HepG2 (cell line): Measurements from ENCODE around the gene POPDC2. TPM values are rescaled to one million over a fixed set of nuclear protein-coding genes. Genes with fewer than 3 reads are reported as not detected.
"Not testable (repeated sequence)": the region's sequence is repeated elsewhere in the genome, so short reads cannot be mapped to it uniquely, and the experiment has no call there.

Experiments
- ATAC-seq: fragments of 200-7000 bp; cut with Tn5 transposase; 3 replicates; pipeline ENCODE4 v1.9.1; 2020; ENCODE audit warnings: mild to moderate bottlenecking, moderate library complexity
- BruUV-seq: library from RNA; stranded (reverse); fragments of 400-500 nt; replicated peaks from 2 replicates; lab custom pipeline; 2021; lab: Mats Ljungman, UMichigan
- CTCF ChIA-PET: fragments of 300-600 bp; formaldehyde crosslinking; extraction: SDS; loops from one replicate; lab custom pipeline; 2021; ENCODE audit warnings: low total read pairs, inconsistent platforms, low intra/inter-chr PET ratio; lab: Yijun Ruan, JAX
- POLR2A ChIA-PET: fragments of 350-600 bp; sonication (Branson Sonifier 250); formaldehyde crosslinking; loops from one replicate; lab custom pipeline; 2020; ENCODE audit warnings: antibody characterized with exemption, inconsistent platforms; lab: Yijun Ruan, JAX
- DNase-seq: peaks from one replicate; pipeline ENCODE4 v3.0.0-alpha.2; 2015; ENCODE audit warnings: low spot score
- FAIRE-seq: peaks from 3 replicates; lab custom pipeline; 2011; peaks lifted over from hg19 to GRCh38; lab: Jason Lieb, UNC
- H2AFZ ChIP-seq: one replicate; pipeline ENCODE4 v1.6.1; 2011; ENCODE audit warnings: low read length, inconsistent platforms
- H3K27ac ChIP-seq: fragments of 300-600 bp; 3 replicates; pipeline ENCODE4 v1.8.0; 2011; ENCODE audit warnings: mixed run types, mild to moderate bottlenecking, mixed read lengths, low read length, inconsistent platforms; ENCODE audit not compliant: insufficient read depth; ENCODE audit errors: extremely low read length
- H3K27me3 ChIP-seq, 2 experiments: fragments of 200-600 bp in 1 of 2; 2 replicates in 1 of 2; 3 replicates in 1 of 2; pipeline versions ENCODE4 v1.6.0 to v1.8.0; 2011; ENCODE audit warnings: low read length in 2 of 2, mild to moderate bottlenecking in 2 of 2, moderate library complexity in 2 of 2, inconsistent platforms in 1 of 2; ENCODE audit not compliant: insufficient read depth in 2 of 2, control insufficient read depth in 1 of 2
- H3K36me3 ChIP-seq, 2 experiments: fragments of 200-600 bp in 1 of 2; replicated peaks in 1 of 2; 2 replicates in 1 of 2; 3 replicates in 1 of 2; pipeline versions ENCODE4 v1.5.1 to v1.8.0; 2011; ENCODE audit warnings: low read length in 2 of 2, inconsistent platforms in 1 of 2; ENCODE audit not compliant: insufficient read depth in 2 of 2, control insufficient read depth in 1 of 2
- H3K4me1 ChIP-seq: 2 replicates; pipeline ENCODE4 v1.5.1; 2012; ENCODE audit warnings: low read length, inconsistent platforms; ENCODE audit not compliant: insufficient read depth
- H3K4me2 ChIP-seq: 2 replicates; pipeline ENCODE4 v1.6.0; 2011; ENCODE audit warnings: low read depth, low read length, inconsistent platforms
- H3K4me3 ChIP-seq, 3 experiments: fragments of 200-600 bp in 1 of 3; sonication (generic), shearing (Covaris generic) in 1 of 3; replicated peaks in 1 of 3; 2 replicates each; pipeline ENCODE4 v1.5.1; 2011 to 2016; ENCODE audit warnings: low read length in 3 of 3, inconsistent platforms in 2 of 3, low read depth in 2 of 3, mild to moderate bottlenecking in 2 of 3, control low read depth in 1 of 3, mixed read lengths in 1 of 3; ENCODE audit not compliant: insufficient read depth in 1 of 3
- H3K79me2 ChIP-seq: one replicate; pipeline ENCODE4 v1.6.1; 2011; ENCODE audit warnings: low read length, inconsistent platforms; ENCODE audit not compliant: insufficient read depth
- H3K9ac ChIP-seq: 2 replicates; pipeline ENCODE4 v1.6.0; 2011; ENCODE audit warnings: mild to moderate bottlenecking, low read depth, low read length, inconsistent platforms; ENCODE audit not compliant: insufficient read depth
- H3K9me3 ChIP-seq: 2 replicates; pipeline ENCODE4 v1.5.1; 2012; ENCODE audit warnings: mild to moderate bottlenecking, low read length
- H4K20me1 ChIP-seq: 2 replicates; pipeline ENCODE4 v1.6.0; 2011; ENCODE audit warnings: inconsistent platforms, mild to moderate bottlenecking, low read length, moderate library complexity; ENCODE audit not compliant: insufficient read depth
- ETS1 ChIP-seq: sonication (generic); formaldehyde crosslinking; IDR thresholded peaks from 2 replicates; pipeline ENCODE4 v1.4.0; 2020; ENCODE audit warnings: missing genetic modification reagents
- PRMT3 ChIP-seq: sonication (generic); formaldehyde crosslinking; IDR thresholded peaks from 2 replicates; pipeline ENCODE4 v1.8.1; 2022; ENCODE audit warnings: low read depth, mild to moderate bottlenecking, moderate library complexity, missing genetic modification reagents, borderline replicate concordance
- RARG ChIP-seq: sonication (generic); formaldehyde crosslinking; IDR thresholded peaks from 2 replicates; pipeline ENCODE4 v1.4.0; 2020; ENCODE audit warnings: low read depth, mild to moderate bottlenecking, missing genetic modification reagents
- RFX5 ChIP-seq: IDR thresholded peaks from 2 replicates; pipeline ENCODE4 v1.6.1; 2011; ENCODE audit warnings: low read depth, low read length, improper control_type of control experiment
- TCF12 ChIP-seq, 2 experiments: fragments of 450-650 bp in 1 of 2; sonication (generic) in 1 of 2; formaldehyde crosslinking in 1 of 2; IDR thresholded peaks; 2 replicates each; pipeline versions ENCODE4 v1.6.1 to v1.8.0; 2017 to 2022; ENCODE audit warnings: antibody characterized with exemption in 1 of 2, mild to moderate bottlenecking in 1 of 2, missing genetic modification reagents in 1 of 2, moderate library complexity in 1 of 2
- ZKSCAN5 ChIP-seq: sonication (generic); formaldehyde crosslinking; IDR thresholded peaks from 2 replicates; pipeline ENCODE4 v1.5.1; 2020; ENCODE audit warnings: mild to moderate bottlenecking, missing genetic modification reagents
- ZSCAN12 ChIP-seq: sonication (generic); formaldehyde crosslinking; IDR thresholded peaks from 2 replicates; pipeline ENCODE4 v1.9.0; 2021; ENCODE audit warnings: mild to moderate bottlenecking, missing genetic modification reagents
- WGBS: methylation state at CpG from one replicate; pipeline ENCODE4 v1.1.6; 2017; ENCODE audit warnings: low lambda C conversion rate; 5-methylcytosine and 5-hydroxymethylcytosine counted together
- in situ Hi-C: cut with HindIII; loops from 2 replicates; pipeline ENCODE4 v1.10.0; 2017; ENCODE audit warnings: low pct_unique_long_range_greater_than_20kb; ENCODE audit not compliant: extremely low pct_ligation_motif_present
- intact Hi-C: fragments of 100-400 bp; cut with micrococcal nuclease; formaldehyde crosslinking; loops from one replicate; pipeline ENCODE4 v1.10.0; 2022; ENCODE audit not compliant: unreplicated experiment
- polyA plus RNA-seq, 8 experiments: library from polyadenylated mRNA; depleted of rRNA in 3 of 8; stranded (reverse) in 7 of 8; unstranded in 1 of 8; fragments of >200 nt; fragmentation: Illumina TruSeq in 4 of 8; extraction: Trizol in 4 of 8; gene quantifications; 2 replicates each; pipeline versions ENCODE4 v1.2.1 to v1.2.3, GENCODE V29; 2011 to 2016; ENCODE audit warnings: low read depth in 4 of 8, missing spikeins in 1 of 8, mixed read lengths in 1 of 8; ENCODE audit not compliant: insufficient read depth in 1 of 8
- total RNA-seq, 5 experiments: library from RNA; depleted of rRNA; stranded (reverse); fragments of >200 nt; fragmentation: Illumina TruSeq; extraction: Trizol; gene quantifications; 2 replicates each; pipeline ENCODE4 v1.2.3, GENCODE V29; 2016; ENCODE audit warnings: low read depth in 1 of 5
- TF ChIP-seq, protein P1 (sequence below): sonication (generic); formaldehyde crosslinking; IDR thresholded peaks from 2 replicates; pipeline ENCODE4 v1.5.1; 2020; ENCODE audit warnings: mild to moderate bottlenecking, moderate library complexity, missing genetic modification reagents
- TF ChIP-seq, protein P2 (sequence below), 2 experiments: sonication (generic) in 1 of 2; formaldehyde crosslinking in 1 of 2; IDR thresholded peaks; 2 replicates each; pipeline versions ENCODE4 v1.4.0 to v1.6.1; 2016 to 2020; ENCODE audit warnings: borderline replicate concordance in 1 of 2, low read depth in 1 of 2, mild to moderate bottlenecking in 1 of 2, missing genetic modification reagents in 1 of 2

The POPDC2 gene
- total and polyA plus RNA-seq, 2 of the 13 experiments (the other 11 are each of a cell fraction or from before 2014, with no cell fraction given), result 0.18 to 0.58 TPM

GRCh38 chr3:119678209-119678608 is 17.8 kb upstream of the POPDC2 start:
- in situ Hi-C loops, result loop anchor here (25.0 kb wide), 3 partner anchors 266 to 791 kb away; partner anchors contain the start of gene TEX55
- POLR2A ChIA-PET, H4K20me1 ChIP-seq, H3K4me3 ChIP-seq, CTCF ChIA-PET, DNase-seq, H3K9me3 ChIP-seq, ATAC-seq, H3K27ac ChIP-seq, H2AFZ ChIP-seq, H3K27me3 ChIP-seq, H3K4me2 ChIP-seq, BruUV-seq, FAIRE-seq, H3K79me2 ChIP-seq, intact Hi-C loops, H3K9ac ChIP-seq: not testable (repeated sequence)
- Histone ChIP-seq H3K4me1 (peaks cover 16% of the 10 kb centered on the region), H3K36me3 (peaks cover 3 to 13% of the 10 kb centered on the region in 2 experiments; a peak in 3 of 5 replicates)
- 83% methylated on average over 10 of the region's 10 CpGs for WGBS

DNA sequence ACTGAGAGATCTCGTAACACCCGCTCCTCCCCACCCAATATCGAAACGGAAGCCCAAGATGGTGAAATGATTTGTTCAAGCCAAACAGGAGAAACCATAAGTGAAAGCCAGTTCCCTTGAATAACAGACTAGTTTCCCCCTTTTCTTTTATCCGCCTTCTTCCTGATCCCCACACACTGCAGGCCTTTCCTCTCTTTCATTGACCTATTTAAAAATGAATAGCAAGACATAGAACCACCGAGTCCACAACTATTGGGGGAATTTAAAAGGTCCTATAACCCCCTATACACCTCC is 17.2 kb upstream of the POPDC2 start:
- FAIRE-seq (no peak), ATAC-seq (no peak), DNase-seq (no peak)
- H2AFZ ChIP-seq, result peak overlapping the region; percentile 83
- H3K36me3 ChIP-seq, result peaks cover 4 to 17% of the 10 kb centered on the region in 2 experiments; a peak in 4 of 5 replicates
- H3K4me1 ChIP-seq, result peaks cover 16% of the 10 kb centered on the region
- H3K4me3 ChIP-seq, result peak overlapping the region; percentile 31 to 96 (median 77); a peak in 5 of 6 replicates
- ChIA-PET CTCF (no interaction called here), POLR2A (interaction anchor here (1.2 to 1.6 kb wide), 3 partner anchors 117 to 417 kb away, joined by 3 to 4 read pairs (median 4); partner anchors contain the start of genes GSK3B and TMEM39A)
- intact Hi-C loops (no loop called here), in situ Hi-C loops (loop anchor here (25.0 kb wide), 3 partner anchors 265 to 790 kb away; partner anchors contain the start of gene TEX55)
- H4K20me1 ChIP-seq, result no peaks in the 10 kb centered on the region
- TSS peak; percentile 73 for BruUV-seq
- H3K27ac ChIP-seq, result peak overlapping the region; percentile 84
- H3K27me3 ChIP-seq, result no peaks in the 10 kb centered on the region; a peak in 1 of 5 replicates
- WGBS, result 23% methylated on average over 6 of the region's 6 CpGs
- peaks cover 4% of the 10 kb centered on the region for H3K79me2 ChIP-seq
- peak overlapping the region; percentile 74 for H3K4me2 ChIP-seq
- no peaks in the 10 kb centered on the region for H3K9me3 ChIP-seq
- peak overlapping the region; percentile 73 for H3K9ac ChIP-seq
- TF ChIP-seq, protein P1, sequence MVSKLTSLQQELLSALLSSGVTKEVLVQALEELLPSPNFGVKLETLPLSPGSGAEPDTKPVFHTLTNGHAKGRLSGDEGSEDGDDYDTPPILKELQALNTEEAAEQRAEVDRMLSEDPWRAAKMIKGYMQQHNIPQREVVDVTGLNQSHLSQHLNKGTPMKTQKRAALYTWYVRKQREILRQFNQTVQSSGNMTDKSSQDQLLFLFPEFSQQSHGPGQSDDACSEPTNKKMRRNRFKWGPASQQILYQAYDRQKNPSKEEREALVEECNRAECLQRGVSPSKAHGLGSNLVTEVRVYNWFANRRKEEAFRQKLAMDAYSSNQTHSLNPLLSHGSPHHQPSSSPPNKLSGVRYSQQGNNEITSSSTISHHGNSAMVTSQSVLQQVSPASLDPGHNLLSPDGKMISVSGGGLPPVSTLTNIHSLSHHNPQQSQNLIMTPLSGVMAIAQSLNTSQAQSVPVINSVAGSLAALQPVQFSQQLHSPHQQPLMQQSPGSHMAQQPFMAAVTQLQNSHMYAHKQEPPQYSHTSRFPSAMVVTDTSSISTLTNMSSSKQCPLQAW (CRISPR knock-in tag), result no peak
- TF ChIP-seq ZSCAN12 (CRISPR knock-in tag), result no peak
- no peak for TF ChIP-seq RFX5
- no peak for TF ChIP-seq ETS1 (CRISPR knock-in tag)
- TF ChIP-seq ZKSCAN5 (CRISPR knock-in tag), result no peak
- TF ChIP-seq RARG (CRISPR knock-in tag), result no peak
- TF ChIP-seq, protein P2, sequence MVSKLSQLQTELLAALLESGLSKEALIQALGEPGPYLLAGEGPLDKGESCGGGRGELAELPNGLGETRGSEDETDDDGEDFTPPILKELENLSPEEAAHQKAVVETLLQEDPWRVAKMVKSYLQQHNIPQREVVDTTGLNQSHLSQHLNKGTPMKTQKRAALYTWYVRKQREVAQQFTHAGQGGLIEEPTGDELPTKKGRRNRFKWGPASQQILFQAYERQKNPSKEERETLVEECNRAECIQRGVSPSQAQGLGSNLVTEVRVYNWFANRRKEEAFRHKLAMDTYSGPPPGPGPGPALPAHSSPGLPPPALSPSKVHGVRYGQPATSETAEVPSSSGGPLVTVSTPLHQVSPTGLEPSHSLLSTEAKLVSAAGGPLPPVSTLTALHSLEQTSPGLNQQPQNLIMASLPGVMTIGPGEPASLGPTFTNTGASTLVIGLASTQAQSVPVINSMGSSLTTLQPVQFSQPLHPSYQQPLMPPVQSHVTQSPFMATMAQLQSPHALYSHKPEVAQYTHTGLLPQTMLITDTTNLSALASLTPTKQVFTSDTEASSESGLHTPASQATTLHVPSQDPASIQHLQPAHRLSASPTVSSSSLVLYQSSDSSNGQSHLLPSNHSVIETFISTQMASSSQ (IDR thresholded peaks at IDR 0.05; ENCODE audit: low read depth), result no peak
- TF ChIP-seq, protein P2 (CRISPR knock-in tag; IDR thresholded peaks at IDR 0.05; ENCODE audit: borderline replicate concordance), result no peak
- TF ChIP-seq PRMT3 (CRISPR knock-in tag), result no peak
- TF ChIP-seq TCF12 (IDR thresholded peaks at IDR 0.05), result no peak
- TF ChIP-seq TCF12 (CRISPR knock-in tag; IDR thresholded peaks at IDR 0.05), result no peak
